ENCODE results near the gene PTPN14.
"Not testable (repeated sequence)": the region's sequence is repeated elsewhere in the genome, so short reads cannot be mapped to it uniquely, and the experiment has no call there.

PTPN14 gene

DNA sequence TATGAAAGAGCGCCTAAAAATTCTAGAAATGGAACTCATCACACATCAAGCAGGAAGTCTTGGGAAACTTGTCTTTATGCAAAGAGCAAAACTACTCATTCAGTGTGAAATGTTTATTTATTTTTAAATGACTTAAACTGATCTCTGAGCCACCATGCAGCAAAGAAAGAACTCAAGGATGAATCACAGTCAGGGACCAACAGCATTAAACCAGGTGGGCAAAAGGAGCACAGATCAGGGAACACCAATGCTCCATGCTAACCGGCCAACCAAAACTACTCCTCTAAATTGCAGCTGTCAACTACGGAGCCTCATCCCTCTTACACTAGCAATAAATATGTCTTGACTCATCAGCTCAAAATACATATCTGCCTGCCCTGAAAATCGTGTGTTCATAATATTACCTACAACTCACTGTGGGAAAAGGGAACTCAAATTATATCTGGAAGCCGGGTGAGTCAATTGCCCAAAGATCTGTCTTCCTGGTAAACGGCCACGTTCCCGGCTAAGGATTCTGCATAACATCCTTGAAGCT is 129.2 kb downstream of the PTPN14 start:
- no peak for DNase-seq

DNA sequence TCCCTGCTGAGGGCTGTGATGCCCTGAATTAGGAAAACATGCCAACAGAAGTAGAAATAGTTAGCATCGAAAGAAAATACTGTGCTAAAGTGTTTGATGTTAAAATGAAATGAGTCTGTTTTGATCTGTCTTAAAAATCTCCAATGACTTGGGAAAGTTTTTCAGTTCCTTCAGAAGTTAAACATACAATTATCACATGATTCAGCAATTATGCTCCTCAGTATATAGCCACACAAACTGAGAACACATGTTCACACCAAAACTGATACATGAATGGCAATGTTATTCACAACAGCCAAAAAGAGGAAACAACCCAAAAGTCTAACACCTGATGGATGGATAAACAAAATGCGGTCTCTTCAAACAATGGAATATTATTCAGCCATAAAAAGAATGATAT is 130.6 kb downstream of the PTPN14 start:
- DNase-seq: no peak

DNA sequence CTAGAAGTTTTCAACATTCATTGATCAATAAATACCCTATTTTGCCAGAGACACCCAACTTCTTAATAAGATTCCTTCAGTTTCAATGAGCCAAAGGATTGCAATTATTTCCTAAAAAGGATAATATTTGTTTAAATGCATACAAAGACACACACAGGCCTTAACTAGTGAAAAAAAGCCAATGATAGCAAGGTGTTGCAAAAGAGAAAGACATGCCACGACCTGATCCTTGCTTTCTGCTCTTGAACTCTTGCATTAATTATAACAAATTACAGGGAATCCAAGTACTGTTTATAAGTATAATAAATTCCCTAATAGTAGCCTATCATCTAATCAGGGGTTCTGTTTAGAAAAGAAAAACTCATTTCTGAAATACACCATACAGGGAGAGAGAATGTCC is 131.1 kb downstream of the PTPN14 start:
- no peak for DNase-seq

DNA sequence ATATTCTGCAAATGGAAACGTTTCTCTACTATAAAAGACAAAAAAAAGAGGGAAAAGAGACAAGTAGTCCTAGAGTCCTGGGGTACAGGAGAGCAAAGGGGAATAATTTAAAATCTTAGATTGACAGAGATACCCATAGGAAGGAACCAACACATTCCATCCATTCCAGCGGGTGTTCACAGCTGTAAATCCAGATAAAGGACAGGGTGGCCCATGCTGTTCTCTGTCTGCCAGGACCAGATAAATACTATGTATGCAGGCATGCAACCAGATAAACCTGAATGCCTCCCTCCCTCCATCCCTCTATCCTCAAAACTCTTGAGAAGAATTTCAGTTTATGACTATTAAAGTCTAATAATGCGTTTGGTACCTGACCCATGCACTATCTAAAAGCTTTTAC is 131.8 kb downstream of the PTPN14 start:
- no peak for DNase-seq

DNA sequence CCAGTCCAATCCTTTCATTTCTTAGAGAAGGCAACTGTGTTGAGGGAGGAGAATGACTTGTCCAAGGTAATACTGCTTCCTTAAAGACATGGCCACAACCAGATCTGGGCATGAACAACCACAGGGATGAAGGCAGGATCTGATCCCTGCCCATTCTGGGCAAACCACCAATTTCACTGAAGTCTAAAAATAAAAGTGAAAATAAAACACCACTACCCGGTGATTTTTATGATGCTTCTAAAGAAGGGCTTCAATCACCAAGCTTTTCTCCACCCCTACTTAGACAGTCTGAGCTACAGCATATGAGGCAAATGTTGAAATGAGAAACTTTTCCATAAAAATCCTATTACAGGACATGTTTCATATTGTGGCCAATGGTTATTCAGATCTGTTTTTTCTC is 133.0 kb downstream of the PTPN14 start:
- no peak for DNase-seq

DNA sequence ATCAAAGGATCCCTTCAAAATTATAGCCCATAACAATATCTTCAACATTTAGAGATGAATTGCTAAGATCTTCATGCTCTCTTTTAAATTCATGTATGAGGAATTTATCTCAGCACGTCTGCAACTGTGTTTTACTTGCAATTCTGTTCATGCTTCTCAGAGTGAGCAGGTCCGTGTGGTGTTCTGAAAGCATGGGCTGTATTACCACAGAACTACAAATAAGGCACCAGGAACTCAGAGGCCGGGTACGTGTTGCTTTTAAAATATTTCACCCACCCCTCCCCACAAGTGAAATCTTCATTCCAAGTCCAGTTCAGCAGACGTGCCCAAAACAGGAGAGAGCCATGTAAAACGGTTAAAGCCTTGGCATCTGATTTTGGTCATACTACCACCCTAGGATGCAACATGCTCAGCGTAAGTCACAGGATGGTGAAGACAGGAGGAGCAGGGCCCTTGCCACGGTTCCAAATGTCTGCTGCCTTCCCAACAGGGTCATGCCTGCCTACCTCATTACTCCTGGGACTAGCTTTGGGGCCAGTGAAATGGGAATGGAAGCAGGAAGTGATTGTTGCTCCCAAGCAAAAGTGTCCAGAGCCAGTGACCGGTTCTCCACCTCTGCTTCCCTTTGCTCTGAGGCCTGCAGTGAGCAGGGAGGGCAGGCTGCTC is 133.7 kb downstream of the PTPN14 start:
- no peak for DNase-seq

DNA sequence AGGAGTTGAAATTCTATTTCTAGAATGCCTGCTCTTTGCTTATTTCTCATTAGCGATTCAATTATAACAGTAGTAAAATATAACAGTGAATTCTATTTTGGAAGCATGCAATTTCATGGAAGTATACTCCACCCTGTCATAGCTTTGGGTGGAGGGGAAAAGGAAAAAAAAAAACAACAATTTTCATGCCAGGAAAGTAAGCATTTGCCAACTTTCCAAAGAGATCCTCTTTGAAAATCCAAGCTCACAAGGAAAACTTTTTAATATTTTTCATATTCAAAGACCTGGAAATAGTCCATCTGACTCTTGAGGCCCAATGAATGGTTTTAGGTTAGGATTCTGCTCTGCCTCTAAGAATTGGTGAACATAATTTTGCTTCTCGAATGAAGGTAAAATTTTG is 134.5 kb downstream of the PTPN14 start:
- DNase-seq: no peak

DNA sequence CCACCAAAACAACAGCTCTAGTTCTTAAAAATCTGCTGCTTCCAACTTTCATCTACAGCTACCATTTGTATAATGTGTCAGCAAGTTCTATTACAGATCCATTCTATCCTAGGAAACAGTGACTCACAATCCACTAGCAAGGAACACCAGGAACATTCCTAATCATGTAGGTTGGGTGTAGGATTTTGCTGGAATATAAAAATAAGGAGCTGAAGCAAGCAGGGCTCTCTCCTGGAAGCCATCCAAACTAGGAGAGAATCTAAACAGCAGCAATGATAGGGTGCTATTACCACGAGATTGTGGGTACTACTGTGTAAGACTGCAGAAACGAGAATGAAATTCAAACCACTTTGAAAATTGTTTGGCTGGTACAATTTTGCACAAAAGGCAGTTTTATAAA is 135.0 kb downstream of the PTPN14 start:
- DNase-seq: no peak

DNA sequence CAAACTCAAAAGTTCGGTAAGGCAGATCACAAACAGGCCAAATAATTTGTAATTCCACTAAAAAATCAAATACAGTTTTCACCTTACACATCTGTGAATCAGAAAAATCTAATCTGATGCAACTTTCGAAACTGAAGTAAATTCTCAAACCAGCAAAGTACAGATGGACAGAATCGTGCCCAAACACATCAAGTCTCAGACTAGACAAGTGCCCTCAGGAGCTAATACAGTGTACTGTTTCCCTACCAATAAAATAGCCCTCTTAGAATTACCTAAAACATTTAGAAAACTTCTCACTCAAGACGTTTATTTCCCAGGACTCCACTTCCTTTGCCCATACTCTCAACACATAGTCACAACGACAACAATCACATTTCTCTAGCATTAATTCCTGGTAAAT is 136.3 kb downstream of the PTPN14 start:
- no peak for DNase-seq

DNA sequence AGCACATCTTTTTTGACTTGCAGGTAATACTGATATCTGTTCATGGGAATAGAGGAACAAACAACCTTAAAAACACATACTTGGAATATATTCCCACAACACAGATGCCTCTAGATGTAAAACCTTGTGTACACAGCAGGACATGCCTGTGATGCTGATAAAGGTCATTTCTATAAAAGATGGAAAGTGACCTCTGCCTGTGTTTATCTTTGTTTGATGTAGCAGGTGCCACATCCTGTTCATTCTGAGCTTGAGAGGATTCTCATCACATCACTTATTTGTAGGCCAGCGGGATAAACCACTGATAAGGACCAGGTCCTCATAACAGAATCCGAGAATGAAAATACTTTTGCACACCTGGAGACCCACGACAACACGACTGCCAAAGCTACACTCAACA is 136.7 kb downstream of the PTPN14 start:
- no peak for DNase-seq

DNA sequence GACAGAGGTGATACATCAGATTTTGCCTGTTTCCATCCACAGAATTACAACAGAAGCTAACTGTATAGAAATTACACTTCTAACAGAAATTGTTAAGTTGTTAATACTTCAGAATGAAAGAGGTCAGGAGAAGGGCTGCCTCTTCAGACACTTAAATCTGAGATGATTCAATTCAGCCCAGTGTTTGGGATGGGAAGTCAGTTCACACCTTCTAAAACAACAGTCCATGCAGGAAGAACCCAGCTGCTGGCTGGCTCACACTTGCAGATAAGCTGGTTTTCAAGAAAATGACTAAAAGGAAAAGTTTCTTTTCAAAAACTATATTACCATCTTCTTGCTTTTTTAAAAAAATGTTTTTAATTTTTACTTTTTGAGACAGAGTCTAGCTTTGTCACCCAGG is 138.1 kb downstream of the PTPN14 start:
- no peak for DNase-seq

DNA sequence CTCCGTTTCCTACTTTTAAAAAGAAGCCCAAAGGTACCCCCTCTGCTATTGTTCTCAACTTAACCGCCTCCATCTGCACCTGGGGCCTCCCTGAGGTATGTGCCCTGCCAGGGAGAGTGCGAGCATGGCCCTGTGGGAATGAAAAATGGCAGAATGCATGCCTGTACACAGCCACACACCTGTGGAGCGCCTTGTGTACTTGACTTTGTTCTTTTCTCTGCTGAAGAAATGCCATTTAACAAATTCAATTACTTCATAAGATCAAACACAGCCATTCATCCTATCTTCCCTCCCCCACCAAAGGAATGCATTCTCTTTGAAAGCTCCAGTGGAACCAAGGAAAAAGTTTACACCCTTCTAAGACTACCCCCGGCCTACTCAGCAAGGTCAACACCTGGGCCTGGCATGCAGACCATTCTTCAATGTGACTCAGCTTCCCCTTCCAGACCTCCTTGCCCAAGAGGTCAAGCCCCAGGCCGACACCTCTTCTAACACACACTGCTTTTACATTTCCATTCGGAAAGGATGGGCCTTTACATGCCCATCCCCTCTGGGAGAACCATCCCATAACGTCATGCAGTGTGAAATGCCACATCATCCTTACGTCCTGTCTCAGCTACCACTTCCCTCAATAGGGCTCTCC is 146.7 kb downstream of the PTPN14 start:
- no peak for DNase-seq

DNA sequence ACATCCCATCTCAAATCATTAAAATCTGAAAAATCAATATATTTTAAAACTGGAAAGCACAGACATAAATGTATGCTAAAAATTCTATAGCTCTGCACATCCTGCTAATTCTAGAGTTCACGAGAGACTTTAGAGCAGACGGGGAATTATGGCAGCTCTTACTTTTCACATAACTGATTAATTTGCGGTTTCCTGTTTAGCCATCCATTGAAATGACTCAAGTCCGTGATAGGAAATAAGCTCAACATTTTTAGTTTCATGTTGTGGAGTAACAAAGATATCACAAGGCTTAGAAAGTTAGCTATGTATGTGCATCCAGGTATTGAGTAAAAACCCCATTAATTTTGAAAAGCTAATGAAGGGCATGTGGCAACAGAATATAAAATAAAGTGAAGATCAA is 147.2 kb downstream of the PTPN14 start:
- DNase-seq: no peak

DNA sequence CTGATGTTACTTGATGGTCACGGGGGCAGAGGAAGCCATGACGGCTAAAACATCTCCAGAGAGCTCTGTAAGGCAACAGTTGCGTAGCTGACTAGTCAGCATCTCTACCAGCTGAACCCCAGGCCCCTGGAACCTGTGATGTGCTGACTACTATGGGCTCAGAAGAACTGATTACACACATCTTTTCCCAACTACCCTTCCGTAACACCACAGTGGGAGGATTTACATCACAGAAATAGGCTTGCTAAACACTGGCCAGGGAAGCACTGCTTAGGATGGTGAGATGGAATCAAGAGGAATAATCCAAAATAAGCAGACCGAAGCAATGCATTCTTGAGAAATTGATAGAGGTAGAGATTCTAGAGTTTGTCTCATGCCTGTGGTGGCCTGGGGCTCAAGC is 148.0 kb downstream of the PTPN14 start:
- DNase-seq: no peak

DNA sequence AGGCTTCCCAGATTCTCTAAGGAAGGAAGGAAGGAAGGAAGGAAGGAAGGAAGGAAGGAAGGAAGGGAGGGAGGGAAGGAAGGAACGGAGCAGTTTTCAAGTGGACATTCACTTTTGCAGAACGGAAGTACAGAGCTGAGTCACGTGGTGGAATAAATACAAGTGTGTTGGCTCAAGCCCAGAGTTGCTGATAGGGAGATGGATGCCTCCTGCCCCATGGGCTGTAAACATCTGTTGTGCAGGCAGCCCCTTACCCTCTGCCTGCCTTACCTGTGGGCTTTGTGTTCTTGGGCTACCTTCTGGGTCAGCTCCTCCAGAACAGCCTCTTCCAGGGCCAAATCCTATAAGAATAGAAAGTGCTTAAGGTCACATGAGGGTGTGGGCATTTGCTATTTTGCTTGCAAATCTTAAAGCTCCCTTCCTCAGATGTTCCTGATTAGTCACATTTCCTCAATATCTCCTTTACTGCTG is 148.8 kb downstream of the PTPN14 start:
- DNase-seq: no peak

DNA sequence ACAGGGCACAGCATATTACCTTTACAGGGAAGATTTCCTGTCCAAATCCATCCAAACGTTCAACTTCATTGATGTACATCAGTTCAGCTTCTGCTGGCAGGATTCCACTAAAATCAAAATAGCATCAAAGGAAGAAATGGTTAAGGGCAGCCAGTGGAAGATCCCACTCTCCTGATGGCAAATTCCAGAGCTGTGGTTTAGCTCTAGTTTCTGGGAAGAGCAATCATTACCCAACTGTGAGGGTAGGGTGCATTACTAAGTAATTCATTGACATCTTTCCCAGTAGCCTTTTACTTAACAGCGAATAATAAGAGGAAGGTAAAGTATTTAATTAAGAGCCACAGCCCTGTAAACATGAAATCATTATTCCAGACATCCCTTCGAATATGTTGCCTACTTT is 149.7 kb downstream of the PTPN14 start:
- DNase-seq: no peak

DNA sequence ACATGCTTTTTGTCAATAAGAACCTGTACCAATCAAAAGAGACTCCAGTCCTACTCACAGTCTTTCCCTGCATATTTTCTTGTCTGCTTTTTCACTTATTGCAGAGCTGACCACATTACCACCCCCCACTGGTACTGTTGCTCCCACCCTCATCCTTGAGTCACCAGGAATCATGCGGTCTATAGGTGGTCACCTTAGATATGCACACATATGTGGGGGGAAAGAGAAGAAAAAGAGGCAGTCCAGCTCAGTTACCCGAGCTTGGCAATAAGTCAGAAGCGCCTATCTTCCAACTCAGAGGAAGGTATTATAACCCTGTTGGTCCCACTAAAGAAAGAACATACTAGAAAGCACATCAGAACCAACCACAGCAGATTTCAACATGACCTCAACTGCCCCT is 151.3 kb downstream of the PTPN14 start:
- no peak for DNase-seq

DNA sequence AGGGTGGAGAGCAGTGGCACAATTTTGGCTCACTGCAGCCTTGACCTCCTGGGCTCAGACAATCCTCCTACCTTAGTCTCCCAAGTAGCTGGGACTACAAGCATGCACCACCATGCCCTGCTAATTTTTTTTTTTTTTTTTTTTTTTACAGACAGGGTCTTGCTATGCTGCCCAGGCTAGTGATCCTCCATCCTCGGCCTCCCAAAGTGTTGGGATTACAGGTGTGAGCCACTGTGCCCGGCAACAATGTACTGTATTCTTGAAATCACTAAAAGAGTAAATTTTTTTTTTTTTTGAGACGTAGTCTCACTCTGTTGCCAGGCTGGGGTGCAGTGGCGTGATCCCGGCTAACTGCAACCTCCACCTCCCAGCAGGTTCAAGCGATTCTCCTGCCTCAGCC is 152.9 kb downstream of the PTPN14 start:
- no peak for DNase-seq

DNA sequence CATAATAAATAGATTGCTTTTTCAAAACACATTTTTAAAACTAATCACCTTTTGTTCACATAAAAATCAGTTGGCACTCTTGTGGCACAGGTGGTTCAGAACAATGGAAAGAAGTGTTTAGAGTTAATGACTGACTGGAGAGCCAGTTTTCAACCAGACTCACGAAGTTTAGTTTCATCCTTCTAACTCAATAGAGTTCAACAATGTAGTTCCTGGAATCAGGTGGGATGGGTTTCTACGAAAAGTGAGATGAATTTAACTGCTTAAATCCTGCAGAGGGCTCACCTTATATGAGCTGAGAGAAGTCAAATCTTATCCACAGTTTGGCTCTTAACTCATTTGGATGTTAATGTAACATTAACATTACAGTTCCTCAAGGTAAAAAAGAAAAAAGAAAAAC is 153.9 kb downstream of the PTPN14 start:
- no peak for DNase-seq

DNA sequence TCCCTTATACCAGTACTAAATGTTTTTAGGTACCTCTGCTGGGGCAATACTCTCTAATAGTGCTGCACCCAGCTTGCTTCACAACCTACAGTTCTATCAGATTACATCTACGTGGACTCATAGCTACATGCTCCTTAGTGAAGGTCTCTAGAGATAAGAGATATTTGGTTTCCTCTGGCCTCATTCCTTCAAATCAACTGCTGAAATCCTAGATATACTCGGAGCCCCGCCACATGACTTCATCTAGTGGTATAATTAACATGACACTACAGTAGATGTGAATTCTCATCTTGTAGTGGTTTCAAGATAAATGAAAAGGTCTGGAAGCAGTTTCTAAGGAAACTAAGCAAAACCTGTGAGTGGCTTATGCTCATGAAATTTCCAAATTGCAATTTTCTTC is 155.1 kb downstream of the PTPN14 start:
- DNase-seq: no peak

DNA sequence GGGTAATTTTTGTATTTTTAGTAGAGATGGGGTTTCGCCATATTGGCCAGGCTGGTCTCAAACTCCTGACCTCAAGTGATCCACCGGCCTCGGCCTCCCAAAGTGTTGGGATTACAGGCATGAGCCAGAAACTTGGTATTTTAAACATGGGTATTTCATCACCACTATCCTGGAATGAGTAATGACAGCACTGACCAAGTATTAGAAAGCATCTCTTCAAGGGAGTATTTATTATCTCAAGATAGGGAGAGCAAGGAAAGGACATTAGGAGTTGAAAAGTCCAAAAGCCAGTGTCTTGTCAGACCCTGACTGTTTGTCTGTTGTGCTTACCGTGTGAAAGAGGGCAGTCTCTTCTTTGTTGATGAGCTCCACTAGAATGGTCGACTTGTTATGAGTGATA is 156.8 kb downstream of the PTPN14 start:
- not testable (repeated sequence) for DNase-seq

DNA sequence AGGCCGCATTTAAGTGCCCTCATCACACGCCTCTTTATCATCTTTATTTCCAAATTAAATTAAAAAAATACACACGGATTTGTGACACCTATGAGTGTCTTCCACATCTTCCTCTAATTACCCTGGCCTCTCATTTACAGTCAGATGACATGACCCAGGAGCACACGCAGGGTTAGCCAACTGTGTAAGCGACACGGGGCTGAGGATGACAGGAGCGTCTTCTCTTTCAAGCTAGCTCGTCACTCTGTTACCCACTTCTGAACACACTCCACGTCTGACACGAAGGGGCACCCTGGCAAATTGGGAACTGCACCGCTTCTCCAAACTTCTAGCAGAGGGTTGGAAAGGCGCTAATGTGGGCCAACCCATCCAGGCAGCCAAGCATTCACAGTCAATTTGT is 158.3 kb downstream of the PTPN14 start:
- DNase-seq: no peak

DNA sequence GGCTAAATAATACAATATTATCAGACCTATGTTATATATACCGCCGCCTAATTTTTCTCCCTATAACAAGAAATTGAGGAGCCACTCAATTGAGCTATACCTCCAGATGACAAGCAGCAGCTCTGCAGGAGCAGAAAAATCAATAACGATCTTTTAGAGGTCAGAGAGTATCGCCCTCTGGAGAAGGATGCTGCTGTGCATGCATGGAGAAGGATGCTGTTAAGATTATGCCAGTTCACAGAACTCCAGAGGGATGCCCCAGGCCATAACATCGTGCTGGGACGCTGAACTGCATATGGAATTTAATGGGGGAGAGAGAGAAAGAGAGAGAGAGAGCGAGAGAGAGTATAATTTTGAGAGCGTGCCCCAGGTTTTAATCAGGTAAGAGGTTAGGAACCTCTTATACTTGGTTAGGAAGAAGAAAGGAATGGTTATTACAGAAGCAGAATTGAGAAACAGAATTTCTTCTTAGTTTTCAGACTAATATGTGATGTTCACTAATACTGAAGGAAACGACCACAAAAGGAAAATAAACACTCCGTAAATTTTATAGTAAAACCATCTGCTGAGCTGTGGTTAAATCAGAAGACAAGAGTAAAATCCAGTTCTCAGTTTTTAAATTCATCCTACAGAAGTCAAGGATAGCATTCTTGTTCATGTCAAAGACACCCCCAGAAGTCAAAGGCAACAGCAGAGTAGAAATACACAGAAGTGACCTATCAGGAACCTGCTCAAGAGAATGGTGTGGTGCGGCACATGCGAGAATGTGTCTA is 159.3 kb downstream of the PTPN14 start:
- no peak for DNase-seq

DNA sequence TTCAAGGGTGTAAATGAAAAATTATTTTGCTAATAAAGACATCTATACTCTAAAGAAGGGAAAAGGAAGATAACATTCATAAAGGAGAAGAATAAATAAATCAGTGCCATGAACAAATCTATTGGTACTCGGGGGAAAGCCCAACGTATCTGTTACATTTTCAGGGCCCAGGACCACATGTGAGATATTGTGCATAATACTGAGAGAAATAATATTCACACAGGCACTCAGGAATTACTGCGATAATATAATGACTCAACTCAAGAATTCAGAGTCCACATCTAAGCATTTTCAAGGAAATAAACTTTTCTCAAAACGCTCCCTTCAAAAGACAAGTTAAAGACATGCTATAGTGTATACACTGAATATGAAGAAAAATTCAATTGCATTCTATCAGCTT is 161.7 kb downstream of the PTPN14 start:
- DNase-seq: no peak
